ENCODE measurements around the gene P2RX3.

DNA sequence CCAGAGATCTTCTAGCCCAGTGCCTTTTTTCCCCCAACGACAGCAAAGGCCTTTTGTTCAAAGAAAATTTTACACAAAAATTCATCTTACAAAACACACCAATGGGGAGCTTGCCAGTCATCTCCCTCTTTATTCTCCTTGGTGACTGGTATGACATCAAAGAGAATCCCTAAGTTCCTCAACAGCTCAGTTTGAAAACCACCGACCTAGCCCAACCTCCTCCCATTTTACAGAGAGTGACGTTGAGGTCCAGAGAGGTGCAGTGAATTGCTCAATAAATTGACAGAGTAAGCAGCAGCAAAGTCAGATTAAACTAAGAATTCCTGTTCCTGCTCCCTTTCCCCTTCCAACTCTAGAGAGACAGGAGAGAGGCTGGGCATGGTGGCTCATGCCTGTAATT lies 81.0 kb downstream of the P2RX3 start:
- TF ChIP-seq, protein P1, sequence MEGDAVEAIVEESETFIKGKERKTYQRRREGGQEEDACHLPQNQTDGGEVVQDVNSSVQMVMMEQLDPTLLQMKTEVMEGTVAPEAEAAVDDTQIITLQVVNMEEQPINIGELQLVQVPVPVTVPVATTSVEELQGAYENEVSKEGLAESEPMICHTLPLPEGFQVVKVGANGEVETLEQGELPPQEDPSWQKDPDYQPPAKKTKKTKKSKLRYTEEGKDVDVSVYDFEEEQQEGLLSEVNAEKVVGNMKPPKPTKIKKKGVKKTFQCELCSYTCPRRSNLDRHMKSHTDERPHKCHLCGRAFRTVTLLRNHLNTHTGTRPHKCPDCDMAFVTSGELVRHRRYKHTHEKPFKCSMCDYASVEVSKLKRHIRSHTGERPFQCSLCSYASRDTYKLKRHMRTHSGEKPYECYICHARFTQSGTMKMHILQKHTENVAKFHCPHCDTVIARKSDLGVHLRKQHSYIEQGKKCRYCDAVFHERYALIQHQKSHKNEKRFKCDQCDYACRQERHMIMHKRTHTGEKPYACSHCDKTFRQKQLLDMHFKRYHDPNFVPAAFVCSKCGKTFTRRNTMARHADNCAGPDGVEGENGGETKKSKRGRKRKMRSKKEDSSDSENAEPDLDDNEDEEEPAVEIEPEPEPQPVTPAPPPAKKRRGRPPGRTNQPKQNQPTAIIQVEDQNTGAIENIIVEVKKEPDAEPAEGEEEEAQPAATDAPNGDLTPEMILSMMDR (conservative IDR thresholded peaks at IDR 0.05; ENCODE audit: low read length), result no peak
- no peak for TF ChIP-seq EZH2phosphoT487 (IDR thresholded peaks at IDR 0.05; ENCODE audit: borderline replicate concordance, low read depth, low read length)
